Sigmoid colon (tissue), 7 donors: ENCODE data around the gene SLC26A8. TPM values are rescaled to one million over a fixed set of nuclear protein-coding genes. Genes with fewer than 3 reads are reported as not detected.

Experiments used
- DNase-seq: peaks from one replicate; pipeline ENCODE4 v3.0.0-alpha.2; 2019
- H3K27ac ChIP-seq, 4 donors: fragments of 200-600 bp; sonication (generic); one replicate each; pipeline ENCODE4 v1.5.1; 2016 to 2019; ENCODE audit warnings: mild to moderate bottlenecking in 1 of 4
- H3K27me3 ChIP-seq, 3 donors: fragments of 200-600 bp; sonication (generic); one replicate each; pipeline ENCODE4 v1.5.1; 2019; ENCODE audit warnings: mild to moderate bottlenecking in 1 of 3
- H3K36me3 ChIP-seq, 4 donors: fragments of 200-600 bp; sonication (generic); one replicate each; pipeline ENCODE4 v1.5.1; 2016 to 2019
- H3K4me1 ChIP-seq, 4 donors: fragments of 200-600 bp; sonication (generic); one replicate each; pipeline ENCODE4 v1.5.1; 2017 to 2019
- H3K4me3 ChIP-seq, 4 donors: fragments of 200-600 bp; sonication (generic); one replicate each; pipeline ENCODE4 v1.5.1; 2017 to 2019; ENCODE audit warnings: mild to moderate bottlenecking in 2 of 4, moderate library complexity in 1 of 4
- H3K9me3 ChIP-seq, 4 donors: fragments of 200-600 bp in 3 of 4; sonication (generic) in 3 of 4; one replicate each; pipeline versions ENCODE4 v1.5.1 to v1.6.1; 2013 to 2019
- CTCF ChIP-seq, 4 experiments: fragments of 450-650 bp in 3 of 4; fragments of 200-600 bp in 1 of 4; IDR thresholded peaks; one replicate each; pipeline ENCODE4 v1.5.1; 2016 to 2019; ENCODE audit warnings: antibody characterized with exemption in 4 of 4, mild to moderate bottlenecking in 3 of 4, moderate library complexity in 2 of 4
- EP300 ChIP-seq, 4 donors: sonication (generic); formaldehyde crosslinking; IDR thresholded peaks; one replicate each; pipeline ENCODE4 v1.6.1; 2017; ENCODE audit warnings: antibody characterized with exemption in 4 of 4
- POLR2A ChIP-seq, 2 donors: fragments of 450-650 bp; IDR thresholded peaks; one replicate each; pipeline ENCODE4 v1.6.1; 2016; ENCODE audit warnings: antibody characterized with exemption in 2 of 2, mild to moderate bottlenecking in 2 of 2, moderate library complexity in 2 of 2
- POLR2AphosphoS5 ChIP-seq, 4 donors: sonication (generic); formaldehyde crosslinking; IDR thresholded peaks; one replicate each; pipeline ENCODE4 v1.6.1; 2017; ENCODE audit warnings: antibody characterized with exemption in 4 of 4
- WGBS, 2 donors: extraction: QIAGEN DNeasy Blood & Tissue Kit; methylation state at CpG; one replicate each; pipeline ENCODE4 v1.1.7; 2013; 5-methylcytosine and 5-hydroxymethylcytosine counted together
- intact Hi-C: fragments of 100-400 bp; cut with DNase I; formaldehyde crosslinking; loops from one replicate; pipeline ENCODE4 v1.15.1; 2023
- polyA plus RNA-seq, 3 donors: library from polyadenylated mRNA; stranded (reverse); fragments of 200-250 nt; gene quantifications; one replicate each; pipeline ENCODE4 v1.2.3, GENCODE V29; 2013
- total RNA-seq, 4 donors: library from RNA; depleted of rRNA; stranded (reverse); fragments of >200 nt; gene quantifications; one replicate each; pipeline ENCODE4 v1.1.0, GENCODE V29; 2016
- donor health status: healthy with polysubstance abuse.
- donor health status: Bipolar disorder and iron deficiency.
- donor health status: healthy.

SLC26A8 gene
- total and polyA plus RNA-seq, 7 donors = 0.10 TPM; not detected in 6

- H3K4me1 ChIP-seq = peaks cover 0 to 45% (median 34%) of the 10 kb centered on the region in 4 donors
- TF ChIP-seq POLR2AphosphoS5 (IDR thresholded peaks at IDR 0.05) (no peak), POLR2A (IDR thresholded peaks at IDR 0.05) (peak in 1 of 2 donors; percentile 11)
Measured at GRCh38 chr6:36028088-36028876, 3.8 kb upstream of the SLC26A8 start.

DNA sequence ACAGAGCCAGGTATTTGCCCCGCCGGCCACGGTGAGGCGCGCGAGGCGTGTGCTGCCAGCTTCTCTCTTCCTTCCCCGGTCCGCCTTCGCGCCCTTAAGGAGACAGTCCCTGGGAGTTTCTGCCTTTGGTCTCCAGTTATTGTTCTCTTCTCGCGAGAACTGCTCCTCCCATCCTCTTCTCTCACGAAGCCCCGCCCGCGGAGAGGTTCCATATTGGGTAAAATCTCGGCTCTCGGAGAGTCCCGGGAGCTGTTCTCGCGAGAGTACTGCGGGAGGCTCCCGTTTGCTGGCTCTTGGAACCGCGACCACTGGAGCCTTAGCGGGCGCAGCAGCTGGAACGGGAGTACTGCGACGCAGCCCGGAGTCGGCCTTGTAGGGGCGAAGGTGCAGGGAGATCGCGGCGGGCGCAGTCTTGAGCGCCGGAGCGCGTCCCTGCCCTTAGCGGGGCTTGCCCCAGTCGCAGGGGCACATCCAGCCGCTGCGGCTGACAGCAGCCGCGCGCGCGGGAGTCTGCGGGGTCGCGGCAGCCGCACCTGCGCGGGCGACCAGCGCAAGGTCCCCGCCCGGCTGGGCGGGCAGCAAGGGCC is 3.2 kb upstream of the SLC26A8 start, which contains the start of gene MAPK14:
Gene MAPK14 (plus strand): TSS at position 308 of the 587 bp plus-strand sequence. CDS start 350 bp downstream, outside the sequence.
- TF ChIP-seq POLR2AphosphoS5 (IDR thresholded peaks at IDR 0.05) (peak; percentile 98 to 99 (median 99)), CTCF (IDR thresholded peaks at IDR 0.05) (peak; percentile 86 to 96 (median 95)), POLR2A (IDR thresholded peaks at IDR 0.05) (peak; percentile 94 to 95), EP300 (IDR thresholded peaks at IDR 0.05) (peak in 1 of 4 donors; percentile 40)
- Histone ChIP-seq H3K9me3 (no peaks in the 10 kb centered on the region), H3K36me3 (no peaks in the 10 kb centered on the region), H3K27me3 (peaks cover 3 to 22% (median 5%) of the 10 kb centered on the region in 3 donors), H3K4me3 (peak within 1 kb of the TSS; percentile 65 to 98 (median 90)), H3K27ac (peak within 1 kb of the TSS; percentile 92 to 98 (median 94)), H3K4me1 (peaks cover 0 to 38% (median 27%) of the 10 kb centered on the region in 4 donors)
- peak; percentile 100 for DNase-seq
- 0% methylated on average over 62 of the region's 62 CpGs for WGBS, 2 donors
- intact Hi-C loops = loop anchor here (1.0 kb wide), 2 partner anchors 68 to 169 kb away; partner anchors contain the start of gene BRPF3

More at GRCh38 chr6:36028088-36028876, 3.8 kb upstream of the SLC26A8 start:
- Histone ChIP-seq H3K9me3 (no peaks in the 10 kb centered on the region), H3K27me3 (peaks cover 3 to 15% (median 5%) of the 10 kb centered on the region in 3 donors), H3K36me3 (no peaks in the 10 kb centered on the region), H3K27ac (peak overlapping the region; percentile 92 to 98 (median 94)), H3K4me3 (peak overlapping the region; percentile 65 to 98 (median 90))
- intact Hi-C loops = no loop called here
- WGBS, 2 donors = 0% methylated on average over 44 of the region's 44 CpGs
- peak; percentile 73 for DNase-seq

DNA sequence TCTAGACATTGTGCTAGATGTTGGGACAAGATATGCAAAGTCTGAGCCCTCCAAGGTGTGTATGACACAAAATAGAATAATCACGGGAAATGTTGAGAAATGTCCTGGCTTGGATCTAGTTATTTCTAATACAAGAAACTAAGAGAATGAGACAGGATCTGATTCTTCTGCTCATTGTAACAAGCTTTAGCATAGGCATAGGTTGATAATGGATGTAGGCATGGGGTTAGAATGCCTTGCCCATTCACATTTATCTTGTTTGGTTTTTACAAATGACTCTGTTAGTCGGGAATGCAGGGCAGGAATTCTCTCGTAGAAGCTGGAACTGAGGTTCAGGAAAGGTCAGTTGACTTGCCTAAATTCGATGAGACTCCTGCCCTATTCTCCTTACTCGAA is 1.5 kb upstream of the SLC26A8 start:
- TF ChIP-seq POLR2A (IDR thresholded peaks at IDR 0.05) (no peak), POLR2AphosphoS5 (IDR thresholded peaks at IDR 0.05) (no peak), CTCF (IDR thresholded peaks at IDR 0.05) (no peak), EP300 (IDR thresholded peaks at IDR 0.05) (no peak)
- no peak overlapping the region for H3K27ac ChIP-seq
- intact Hi-C loops = no loop called here

GRCh38 chr6:36025260-36025931 is 955 bp upstream of the SLC26A8 start:
- H3K27ac ChIP-seq = no peak overlapping the region
- no peak for TF ChIP-seq EP300 (IDR thresholded peaks at IDR 0.05)
- no peak for TF ChIP-seq CTCF (IDR thresholded peaks at IDR 0.05)
- TF ChIP-seq POLR2A (IDR thresholded peaks at IDR 0.05) = no peak
- TF ChIP-seq POLR2AphosphoS5 (IDR thresholded peaks at IDR 0.05) = no peak
- intact Hi-C loops = no loop called here
- H3K4me1 ChIP-seq = peaks cover 0 to 17% (median 11%) of the 10 kb centered on the region in 4 donors
- H3K36me3 ChIP-seq = no peaks in the 10 kb centered on the region
- no peaks in the 10 kb centered on the region for H3K9me3 ChIP-seq
- DNase-seq = no peak
- H3K4me3 ChIP-seq = no peak overlapping the region
- peaks cover 3 to 28% (median 5%) of the 10 kb centered on the region in 3 donors for H3K27me3 ChIP-seq
- WGBS, 2 donors = 86 to 92% methylated on average over 1 of the region's 1 CpG

More for the DNA sequence above, 1.5 kb upstream of the SLC26A8 start:
- H3K36me3 ChIP-seq = no peaks in the 10 kb centered on the region
- DNase-seq = no peak
- H3K4me3 ChIP-seq = no peak overlapping the region
- peaks cover 0 to 23% (median 16%) of the 10 kb centered on the region in 4 donors for H3K4me1 ChIP-seq
- peaks cover 3 to 28% (median 5%) of the 10 kb centered on the region in 3 donors for H3K27me3 ChIP-seq
- H3K9me3 ChIP-seq = no peaks in the 10 kb centered on the region
- WGBS, 2 donors = 82 to 86% methylated on average over 5 of the region's 5 CpGs
